Smooth muscle cell of the coronary artery (primary cell): ENCODE results near the gene ARHGAP36. TPM values are rescaled to one million over a fixed set of nuclear protein-coding genes. Genes with fewer than 3 reads are reported as not detected.

ENCODE experiments used
- total RNA-seq: library from RNA; depleted of rRNA; stranded (reverse); fragments of >200 nt; gene quantifications from 2 replicates; pipeline ENCODE4 v1.2.3, GENCODE V29; 2014; ENCODE audit warnings: low replicate concordance

ARHGAP36 gene, protein sequence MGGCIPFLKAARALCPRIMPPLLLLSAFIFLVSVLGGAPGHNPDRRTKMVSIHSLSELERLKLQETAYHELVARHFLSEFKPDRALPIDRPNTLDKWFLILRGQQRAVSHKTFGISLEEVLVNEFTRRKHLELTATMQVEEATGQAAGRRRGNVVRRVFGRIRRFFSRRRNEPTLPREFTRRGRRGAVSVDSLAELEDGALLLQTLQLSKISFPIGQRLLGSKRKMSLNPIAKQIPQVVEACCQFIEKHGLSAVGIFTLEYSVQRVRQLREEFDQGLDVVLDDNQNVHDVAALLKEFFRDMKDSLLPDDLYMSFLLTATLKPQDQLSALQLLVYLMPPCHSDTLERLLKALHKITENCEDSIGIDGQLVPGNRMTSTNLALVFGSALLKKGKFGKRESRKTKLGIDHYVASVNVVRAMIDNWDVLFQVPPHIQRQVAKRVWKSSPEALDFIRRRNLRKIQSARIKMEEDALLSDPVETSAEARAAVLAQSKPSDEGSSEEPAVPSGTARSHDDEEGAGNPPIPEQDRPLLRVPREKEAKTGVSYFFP
- not detected in 2 replicates for total RNA-seq

DNA sequence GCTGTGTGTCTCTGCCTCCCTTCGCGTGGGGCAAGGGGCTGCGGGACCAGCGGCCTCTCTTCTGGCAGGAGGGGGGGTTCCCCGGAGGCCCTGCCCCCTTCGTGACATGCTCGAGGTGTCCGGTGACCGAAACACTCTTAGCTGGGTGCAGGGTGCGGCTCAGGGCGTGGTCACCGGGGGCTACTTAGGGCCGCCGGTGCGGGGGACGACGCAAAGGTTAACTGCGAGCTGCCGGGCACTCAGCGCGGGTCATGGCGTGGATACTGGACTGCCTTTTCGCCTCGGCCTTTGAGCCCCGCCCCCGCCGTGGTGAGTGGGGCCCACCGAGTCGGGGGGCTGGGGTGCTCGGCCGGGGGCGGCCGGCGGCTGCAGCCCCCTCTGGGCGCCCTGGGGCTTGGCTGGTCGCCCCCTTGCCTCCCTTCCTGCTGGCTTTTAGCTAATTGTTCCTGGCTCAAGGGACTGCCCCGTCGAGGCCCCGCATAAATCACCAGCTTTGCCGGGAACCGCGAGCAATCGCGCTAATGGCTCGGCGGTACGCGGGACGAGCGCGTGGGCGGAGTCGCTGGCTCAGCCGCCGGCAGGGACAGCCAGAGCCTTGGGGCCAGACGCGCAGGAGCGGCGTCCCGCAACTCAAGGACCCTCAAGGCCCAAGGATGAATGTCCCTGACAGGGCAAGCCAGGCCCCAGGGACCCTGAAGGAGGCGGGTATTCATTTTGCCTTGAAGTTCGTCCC lies at the start of gene ARHGAP36:
ARHGAP36 (plus strand) TSS at position 211 of the 733 bp plus-strand sequence. CDS start 23,320 bp downstream, outside the sequence.

Other genes starting within 250 kb of the ARHGAP36 start
- 4.8 and 6.9 TPM in 2 replicates for gene ENOX2, start 155.1 kb upstream of the ARHGAP36 start, total RNA-seq
- gene IGSF1, start 231.0 kb downstream of the ARHGAP36 start, total RNA-seq = 0.08 TPM in 1 of 2 replicates, not detected in the other